Right ventricle myocardium superior (tissue), 1 donor: ENCODE measurements around the gene FAM53A. TPM values are rescaled to one million over a fixed set of nuclear protein-coding genes. Genes with fewer than 3 reads are reported as not detected.
A peak's percentile ranks its signal among the peaks of the same experiment; 100 is the strongest.
"Not testable (repeated sequence)": the region's sequence is repeated elsewhere in the genome, so short reads cannot be mapped to it uniquely, and the experiment has no call there.

ENCODE experiments used
- ATAC-seq: fragments of 200-7000 bp; cut with Tn5 transposase; one replicate; pipeline ENCODE4 v1.9.1; 2020; ENCODE audit warnings: mild to moderate bottlenecking; ENCODE audit not compliant: poor library complexity
- DNase-seq: peaks from one replicate; pipeline ENCODE4 v3.0.0-alpha.2; 2020
- intact Hi-C: fragments of 100-400 bp; cut with DNase I; formaldehyde crosslinking; loops from one replicate; pipeline ENCODE4 v1.11.2; 2022
- total RNA-seq: library from RNA; stranded (reverse); fragmentation: NEBNext Ultra II Directional; extraction: Animal tissue kit (Norgen Biotek cat#: 25700); gene quantifications from one replicate; pipeline ENCODE4 v1.2.1, GENCODE V29; 2021
- donor health status: DM: no; HTN: yes; CAD: no; lungs with severe emphysema.

Gene FAM53A
- total RNA-seq, 1 donor from 2014 or later = 1.0 TPM

GRCh38 chr4:1651609-1652008 is 32.5 kb downstream of the FAM53A start:
- ATAC-seq (no peak), DNase-seq (no peak)
- intact Hi-C loops = no loop called here

DNA sequence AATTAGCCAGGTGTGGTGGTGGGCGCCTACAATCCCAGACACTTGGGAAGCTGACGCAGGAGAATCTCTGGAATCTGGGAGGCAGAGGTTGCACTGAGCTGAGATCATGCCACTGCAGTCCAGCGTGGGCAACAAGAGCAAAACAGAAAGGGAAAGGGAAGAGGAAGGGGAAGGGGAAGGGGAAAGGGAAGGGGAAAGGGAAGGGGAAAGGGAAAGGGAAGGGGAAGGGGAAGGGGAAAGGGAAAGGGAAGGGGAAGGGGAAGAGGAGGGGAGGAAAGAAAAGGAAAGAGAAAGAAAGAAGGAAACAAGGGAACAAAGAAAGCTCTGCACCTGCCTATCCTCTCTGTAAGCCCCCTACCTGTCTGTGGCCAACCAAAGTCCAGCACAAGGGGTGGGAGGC is 35.2 kb downstream of the FAM53A start:
- no peak for ATAC-seq
- intact Hi-C loops = no loop called here
- DNase-seq = no peak

- no peak for DNase-seq
- no peak for ATAC-seq
- intact Hi-C loops = no loop called here
These were observed 36.7 kb downstream of the FAM53A start for GRCh38 chr4:1647432-1647831.

- intact Hi-C loops = no loop called here
- ATAC-seq (no peak), DNase-seq (no peak)
These were observed 37.4 kb downstream of the FAM53A start for GRCh38 chr4:1646690-1647089.

GRCh38 chr4:1644891-1645657 is 39.0 kb downstream of the FAM53A start:
- DNase-seq (peak; percentile 76), ATAC-seq (peak; percentile 95)
- intact Hi-C loops = no loop called here

DNA sequence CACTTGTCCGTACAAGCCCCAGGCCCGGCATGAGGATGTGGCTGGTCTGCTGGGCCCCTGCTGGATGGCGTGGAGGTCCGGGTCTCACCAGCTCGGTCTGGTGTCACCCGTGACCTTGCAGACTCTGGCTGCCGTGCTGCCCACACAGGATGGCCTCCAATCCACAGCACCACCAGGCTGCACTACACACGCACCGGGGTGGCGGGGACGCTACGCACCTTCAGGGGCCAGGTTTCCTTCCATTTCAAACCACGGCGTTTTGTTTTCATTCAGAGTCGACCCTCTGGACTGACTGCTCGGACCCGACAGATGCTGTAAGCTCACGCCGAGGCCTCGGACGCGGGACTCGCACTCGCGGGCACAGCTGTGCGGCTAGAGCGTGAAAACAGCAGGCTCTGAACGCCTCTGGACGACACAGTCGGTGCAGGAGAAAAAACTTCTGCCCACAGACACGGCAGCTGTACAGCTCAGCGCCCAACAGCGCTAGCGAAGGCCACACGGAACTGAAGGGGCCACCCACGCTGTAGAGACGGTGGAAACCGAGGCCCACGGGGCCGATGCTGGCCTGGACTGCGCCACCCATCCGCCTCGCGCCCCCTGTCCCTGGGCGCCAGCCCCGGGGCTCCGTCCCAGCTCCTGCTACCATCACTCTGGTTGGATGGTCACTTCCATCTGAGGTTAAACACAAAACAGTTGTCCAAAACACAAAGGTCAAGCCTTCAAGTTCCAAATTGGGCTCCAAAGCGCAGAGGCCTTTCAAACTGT is 40.0 kb downstream of the FAM53A start:
- intact Hi-C loops = no loop called here
- DNase-seq (no peak), ATAC-seq (no peak)

GRCh38 chr4:1642196-1642951 is 41.7 kb downstream of the FAM53A start:
- no peak for ATAC-seq
- no peak for DNase-seq
- intact Hi-C loops = no loop called here

DNA sequence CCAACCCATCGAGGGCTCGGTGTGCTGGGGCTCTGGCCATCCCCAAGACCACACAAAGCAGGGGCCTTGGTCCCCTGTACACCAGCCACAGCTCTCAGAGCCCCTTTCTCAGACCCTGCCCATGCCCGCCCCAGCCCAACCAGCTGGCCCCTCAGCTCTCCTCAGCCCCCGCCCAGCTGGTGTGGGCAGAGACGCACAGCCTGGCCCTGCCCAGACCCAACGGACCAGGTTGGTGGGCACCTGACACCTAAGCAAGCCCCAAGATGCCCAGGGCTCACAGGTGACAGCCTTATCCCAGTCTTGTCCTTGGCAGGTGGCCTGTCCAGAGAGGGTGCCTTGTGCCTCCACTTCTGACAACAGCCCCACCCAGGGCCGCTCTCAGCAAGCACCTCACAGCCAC is 42.4 kb downstream of the FAM53A start:
- DNase-seq (no peak), ATAC-seq (no peak)
- intact Hi-C loops = no loop called here

DNA sequence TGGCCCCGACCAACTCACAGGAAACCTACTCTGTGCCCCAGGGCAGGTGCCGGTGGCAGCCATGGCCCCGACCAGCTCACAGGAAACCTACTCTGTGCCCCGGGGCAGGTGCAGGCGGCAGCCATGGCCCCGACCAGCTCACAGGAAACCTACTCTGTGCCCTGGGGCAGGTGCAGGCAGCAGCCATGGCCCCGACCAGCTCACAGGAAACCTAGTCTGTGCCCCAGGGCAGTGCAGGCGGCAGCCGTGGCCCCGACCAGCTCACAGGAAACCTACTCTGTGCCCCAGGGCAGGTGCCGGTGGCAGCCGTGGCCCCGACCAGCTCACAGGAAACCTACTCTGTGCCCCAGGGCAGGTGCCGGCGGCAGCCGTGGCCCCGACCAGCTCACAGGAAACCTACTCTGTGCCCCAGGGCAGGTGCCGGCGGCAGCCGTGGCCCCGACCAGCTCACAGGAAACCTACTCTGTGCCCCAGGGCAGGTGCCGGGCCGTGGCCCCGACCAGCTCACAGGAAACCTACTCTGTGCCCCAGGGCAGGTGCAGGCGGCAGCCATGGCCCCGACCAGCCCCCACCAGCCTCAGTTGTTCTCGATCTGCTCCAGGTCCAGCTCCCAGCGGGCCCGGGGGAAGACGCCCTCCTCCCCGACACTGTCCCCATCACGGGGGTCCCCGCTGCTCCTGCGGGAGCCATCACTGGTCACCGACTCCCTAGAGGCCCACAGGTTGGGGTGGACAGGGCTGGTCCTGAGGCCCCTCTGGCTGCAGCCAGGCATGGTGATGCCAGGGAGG is 43.2 kb downstream of the FAM53A start:
- DNase-seq, intact Hi-C loops, ATAC-seq: not testable (repeated sequence)

DNA sequence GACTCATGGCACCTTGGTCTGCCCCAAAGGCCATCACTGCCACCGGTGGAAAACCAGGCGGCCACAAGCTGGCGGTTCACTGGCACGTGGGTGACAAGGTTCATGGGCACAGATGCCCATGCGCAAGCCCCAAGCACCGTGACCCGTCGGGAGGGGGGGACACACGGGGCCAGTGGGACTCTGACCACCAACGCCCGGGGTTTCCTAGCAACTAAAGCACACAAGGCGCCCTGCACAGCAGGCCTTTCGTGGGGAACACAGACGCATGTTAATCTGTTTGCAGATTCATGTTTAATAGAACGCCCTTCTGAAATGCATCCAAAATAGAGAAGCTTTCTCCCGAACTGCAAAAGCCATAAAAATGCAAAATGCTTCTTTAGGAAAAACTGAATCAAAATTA is 43.9 kb downstream of the FAM53A start:
- DNase-seq = no peak
- intact Hi-C loops = no loop called here
- no peak for ATAC-seq

DNA sequence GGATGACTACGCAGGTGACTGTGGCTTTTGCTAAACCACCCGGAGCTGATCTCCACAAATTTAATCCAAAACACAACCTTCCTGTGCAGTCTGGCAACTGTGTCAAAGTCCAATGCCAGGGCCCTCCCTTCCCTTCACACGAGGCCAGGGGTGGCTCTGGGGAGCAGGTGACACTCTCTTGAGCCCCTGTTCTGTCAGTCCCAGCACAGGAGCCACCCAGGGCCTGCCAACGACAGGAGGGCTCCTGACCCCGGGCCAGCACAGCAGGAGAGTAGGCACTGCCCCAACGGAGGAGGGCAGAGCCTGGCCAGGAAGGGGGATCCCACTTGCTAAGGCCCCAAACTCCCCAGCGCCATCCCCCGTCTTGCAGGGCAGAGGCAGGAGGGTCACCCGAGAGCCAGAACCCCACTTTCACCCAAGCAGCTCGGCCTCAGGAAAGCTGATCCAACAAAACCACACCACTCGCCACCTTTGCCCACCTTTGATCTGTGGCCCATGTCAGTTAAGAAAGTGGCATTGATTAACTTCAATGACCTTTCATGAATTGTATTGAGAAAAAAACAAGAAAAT is 44.7 kb downstream of the FAM53A start:
- DNase-seq (no peak), ATAC-seq (no peak)
- intact Hi-C loops = no loop called here

DNA sequence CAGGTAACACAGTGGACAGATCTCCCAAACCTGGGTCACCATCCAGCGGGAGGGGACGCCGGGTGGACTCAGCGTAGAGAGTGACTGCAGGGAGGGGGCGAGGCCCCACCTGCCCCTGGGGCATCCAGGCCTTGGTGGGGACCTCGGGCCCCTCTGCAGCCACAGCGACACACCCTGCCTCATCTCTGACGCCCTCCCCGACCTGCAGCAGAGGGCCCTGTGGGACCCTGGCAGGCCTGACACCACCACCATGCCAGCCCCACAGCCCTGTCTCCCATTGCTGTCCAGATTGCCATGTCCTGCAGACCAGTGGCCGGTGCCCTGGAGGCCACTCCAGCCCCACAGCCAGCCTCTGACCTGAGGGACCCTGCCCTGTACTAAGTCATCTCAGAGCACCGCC is 45.2 kb downstream of the FAM53A start:
- ATAC-seq = no peak
- no peak for DNase-seq
- intact Hi-C loops = no loop called here

DNA sequence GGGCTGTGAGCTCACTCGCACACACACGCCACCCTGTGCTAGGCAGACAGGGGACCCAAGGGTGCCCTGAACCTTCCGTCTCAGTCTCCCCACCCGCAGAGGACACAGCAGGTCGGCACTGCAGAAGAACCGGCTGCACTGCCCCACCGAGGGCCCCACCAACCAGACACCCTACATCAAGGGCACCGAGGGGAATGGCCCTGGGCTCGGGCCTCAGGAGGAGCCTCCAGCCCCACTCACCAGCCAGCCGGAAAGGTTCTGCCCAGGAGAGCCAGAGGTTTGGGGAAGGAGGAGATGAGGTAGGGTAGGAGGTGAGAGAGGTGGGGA is 45.9 kb downstream of the FAM53A start:
- intact Hi-C loops = no loop called here
- DNase-seq (no peak), ATAC-seq (no peak)

GRCh38 chr4:1637580-1638271 is 46.4 kb downstream of the FAM53A start:
- intact Hi-C loops = no loop called here
- DNase-seq = no peak

GRCh38 chr4:1636490-1637211 is 47.5 kb downstream of the FAM53A start:
- DNase-seq (no peak), ATAC-seq (no peak)
- intact Hi-C loops = no loop called here

More at GRCh38 chr4:1637580-1638271, 46.4 kb downstream of the FAM53A start:
- no peak for ATAC-seq

GRCh38 chr4:1635464-1635863 is 48.6 kb downstream of the FAM53A start:
- ATAC-seq (no peak), DNase-seq (no peak)
- intact Hi-C loops = no loop called here

GRCh38 chr4:1633993-1634392 is 50.1 kb downstream of the FAM53A start:
- DNase-seq (no peak), ATAC-seq (no peak)
- intact Hi-C loops = no loop called here
